ENCODE results near the gene ADGRG2. TPM values are rescaled to one million over a fixed set of nuclear protein-coding genes. Genes with fewer than 3 reads are reported as not detected.

ADGRG2 gene
- total RNA-seq, 1 experiment from 2014 or later = 0.22 TPM

Other genes starting within 250 kb of the ADGRG2 start
- gene PHKA2, start 138.4 kb downstream of the ADGRG2 start, total RNA-seq (2014; rRNA removed; shearing (Covaris generic)) = 22.4 and 30.3 TPM in 2 replicates
- 378 and 393 TPM in 2 replicates for gene PDHA1, start 221.5 kb upstream of the ADGRG2 start, total RNA-seq (2014; rRNA removed; shearing (Covaris generic))

All from SJCRH30 (cell line).